ENCODE measurements around the gene NKD1.

The NKD1 gene

GRCh38 chr16:50539053-50539695 is 9.0 kb upstream of the NKD1 start:
- no peak for DNase-seq

- DNase-seq, result no peak
Observed at GRCh38 chr16:50539822-50540710, 8.1 kb upstream of the NKD1 start.

- DNase-seq, result no peak
Observed at GRCh38 chr16:50540711-50541007, 7.5 kb upstream of the NKD1 start.

- no peak for DNase-seq
Observed at GRCh38 chr16:50542703-50543102, 5.5 kb upstream of the NKD1 start.

GRCh38 chr16:50546125-50546524 is 2.1 kb upstream of the NKD1 start:
- DNase-seq, result no peak

GRCh38 chr16:50547340-50548124 is 664 bp upstream of the NKD1 start:
- peak; percentile 5 for DNase-seq

- no peak for DNase-seq
Observed at GRCh38 chr16:50548909-50549560, 839 bp downstream of the NKD1 start.

GRCh38 chr16:50549561-50549915 is 1.3 kb downstream of the NKD1 start:
- no peak for DNase-seq

- no peak for DNase-seq
Observed at GRCh38 chr16:50550035-50550434, 1.8 kb downstream of the NKD1 start.

GRCh38 chr16:50550866-50551641 is 2.9 kb downstream of the NKD1 start:
- no peak for DNase-seq

- DNase-seq, result no peak
Observed at GRCh38 chr16:50552476-50553101, 4.4 kb downstream of the NKD1 start.

GRCh38 chr16:50553182-50553710 is 5.0 kb downstream of the NKD1 start:
- no peak for DNase-seq

GRCh38 chr16:50553731-50554360 is 5.7 kb downstream of the NKD1 start:
- DNase-seq, result no peak

- DNase-seq, result no peak
Observed at GRCh38 chr16:50555269-50555875, 7.2 kb downstream of the NKD1 start.

- DNase-seq, result no peak
Observed at GRCh38 chr16:50555952-50556673, 7.9 kb downstream of the NKD1 start.

- DNase-seq, result no peak
Observed at GRCh38 chr16:50557046-50557445, 8.8 kb downstream of the NKD1 start.

- no peak for DNase-seq
Observed at GRCh38 chr16:50558913-50559312, 10.7 kb downstream of the NKD1 start.

GRCh38 chr16:50559342-50559741 is 11.1 kb downstream of the NKD1 start:
- no peak for DNase-seq

GRCh38 chr16:50559804-50560514 is 11.8 kb downstream of the NKD1 start:
- DNase-seq, result no peak
